ENCODE data around the gene MEDAG.

The MEDAG gene

DNA sequence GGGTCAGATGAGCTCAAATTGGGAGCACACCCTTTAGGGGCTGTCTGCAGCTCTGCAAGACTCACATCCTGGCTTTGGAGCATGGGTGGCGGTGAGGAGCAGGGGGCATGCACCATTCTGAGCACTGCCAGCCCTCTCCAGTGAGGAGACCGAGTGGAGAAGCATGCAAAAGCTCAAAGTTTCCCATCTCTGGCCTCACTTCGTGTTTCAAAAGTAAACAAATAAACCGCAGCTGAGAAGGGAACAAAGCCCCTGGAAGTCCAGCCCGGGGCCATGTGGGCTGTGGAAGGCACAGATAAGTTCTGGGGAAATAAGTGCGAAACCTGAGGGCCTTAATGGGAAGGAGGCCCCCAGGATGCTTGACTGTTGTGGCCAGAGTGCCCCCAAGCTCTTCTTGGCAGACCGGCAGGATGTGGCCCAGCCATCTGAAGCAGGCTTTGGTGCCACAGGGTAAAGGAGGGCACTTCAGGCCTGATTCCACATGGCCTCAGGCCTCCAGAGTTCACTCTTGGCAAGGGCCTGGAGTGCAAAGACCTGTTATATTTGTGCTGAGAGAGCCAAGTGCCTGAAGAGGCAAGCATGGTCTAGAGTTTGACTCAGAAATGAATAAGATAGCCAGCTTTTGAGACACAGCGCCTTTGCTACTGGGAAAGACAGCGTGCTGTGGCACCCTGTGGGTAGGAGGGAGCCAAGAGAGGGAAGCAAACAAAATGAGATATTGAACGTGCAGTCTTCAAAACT, 1.2 kb downstream of the MEDAG start:
- no peak for DNase-seq (ENCODE audit: extremely low read depth, low read depth)
- TF ChIP-seq, protein P1, sequence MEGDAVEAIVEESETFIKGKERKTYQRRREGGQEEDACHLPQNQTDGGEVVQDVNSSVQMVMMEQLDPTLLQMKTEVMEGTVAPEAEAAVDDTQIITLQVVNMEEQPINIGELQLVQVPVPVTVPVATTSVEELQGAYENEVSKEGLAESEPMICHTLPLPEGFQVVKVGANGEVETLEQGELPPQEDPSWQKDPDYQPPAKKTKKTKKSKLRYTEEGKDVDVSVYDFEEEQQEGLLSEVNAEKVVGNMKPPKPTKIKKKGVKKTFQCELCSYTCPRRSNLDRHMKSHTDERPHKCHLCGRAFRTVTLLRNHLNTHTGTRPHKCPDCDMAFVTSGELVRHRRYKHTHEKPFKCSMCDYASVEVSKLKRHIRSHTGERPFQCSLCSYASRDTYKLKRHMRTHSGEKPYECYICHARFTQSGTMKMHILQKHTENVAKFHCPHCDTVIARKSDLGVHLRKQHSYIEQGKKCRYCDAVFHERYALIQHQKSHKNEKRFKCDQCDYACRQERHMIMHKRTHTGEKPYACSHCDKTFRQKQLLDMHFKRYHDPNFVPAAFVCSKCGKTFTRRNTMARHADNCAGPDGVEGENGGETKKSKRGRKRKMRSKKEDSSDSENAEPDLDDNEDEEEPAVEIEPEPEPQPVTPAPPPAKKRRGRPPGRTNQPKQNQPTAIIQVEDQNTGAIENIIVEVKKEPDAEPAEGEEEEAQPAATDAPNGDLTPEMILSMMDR (IDR thresholded peaks at IDR 0.05; ENCODE audit: low read depth, low read length): no peak

- DNase-seq (ENCODE audit: extremely low read depth, low read depth): peak; percentile 18
- TF ChIP-seq, protein P1 (IDR thresholded peaks at IDR 0.05; ENCODE audit: low read depth, low read length): no peak
Measured at GRCh38 chr13:30908416-30908980, 2.4 kb downstream of the MEDAG start.

DNA sequence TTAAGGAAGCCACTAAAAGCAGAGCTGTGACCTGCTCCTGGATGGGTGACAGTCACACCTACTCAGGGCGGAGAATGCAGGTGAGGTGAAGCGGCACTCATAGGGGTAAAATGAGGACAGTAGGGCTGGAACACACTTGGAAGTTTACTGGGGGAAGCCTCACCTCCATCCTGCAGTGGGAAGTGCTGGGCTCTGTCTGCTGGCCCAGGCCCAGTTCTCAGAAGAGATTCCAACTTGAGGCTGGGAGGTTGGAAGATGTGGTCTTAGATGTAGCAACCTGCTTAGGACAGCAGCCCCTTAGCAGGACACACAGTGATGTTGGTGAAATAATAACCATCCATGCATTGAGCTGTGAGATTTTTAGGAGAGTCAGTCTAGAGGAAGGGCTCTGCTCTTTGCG, 4.6 kb downstream of the MEDAG start:
- DNase-seq (ENCODE audit: extremely low read depth, low read depth): no peak
- TF ChIP-seq, protein P1 (IDR thresholded peaks at IDR 0.05; ENCODE audit: low read depth, low read length): no peak

DNA sequence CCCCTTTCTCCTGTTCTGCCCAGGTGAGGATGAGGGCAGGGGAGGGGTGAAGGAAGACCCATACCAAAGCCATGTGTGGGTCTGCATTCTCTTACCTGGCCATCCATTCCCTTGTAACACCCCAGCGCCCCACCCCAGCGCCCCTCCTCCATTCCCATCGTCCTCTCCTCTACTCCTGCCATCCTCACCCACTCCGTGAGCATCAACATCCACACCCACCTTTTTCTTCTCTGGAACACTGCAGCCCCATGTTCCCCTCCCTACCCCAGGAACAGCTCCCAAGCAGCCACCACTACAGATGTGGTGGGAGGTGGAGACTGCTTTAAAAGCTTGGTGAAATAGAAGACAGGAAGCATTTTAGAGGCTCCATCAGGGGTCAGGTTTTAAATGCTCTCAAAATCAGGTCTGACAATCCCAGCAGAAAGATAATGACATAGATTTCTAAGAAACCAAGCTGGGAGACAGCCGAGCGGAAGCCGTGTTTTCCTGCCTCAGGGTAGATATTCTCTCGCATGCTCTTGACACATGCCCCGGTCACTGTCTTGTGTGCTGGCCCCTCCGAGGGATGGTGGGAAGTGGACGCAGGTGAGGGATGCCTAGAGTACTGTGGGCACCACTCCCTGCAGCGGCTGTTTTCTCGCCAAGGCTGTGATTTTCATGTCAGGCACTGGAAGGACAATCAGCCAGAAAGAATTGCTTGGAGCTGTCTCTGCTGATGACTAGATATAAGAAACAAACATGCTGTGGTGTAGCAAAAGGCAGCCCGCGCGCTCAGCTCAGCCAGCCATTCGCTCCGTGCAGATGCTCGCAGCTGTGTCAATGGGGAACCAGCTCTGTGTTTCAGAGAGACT, 9.8 kb downstream of the MEDAG start:
- no peak for DNase-seq (ENCODE audit: extremely low read depth, low read depth)
- TF ChIP-seq, protein P1 (IDR thresholded peaks at IDR 0.05; ENCODE audit: low read depth, low read length): no peak

- TF ChIP-seq, protein P1 (IDR thresholded peaks at IDR 0.05; ENCODE audit: low read depth, low read length): no peak
- no peak for DNase-seq (ENCODE audit: extremely low read depth, low read depth)
Measured at GRCh38 chr13:30916991-30917390, 10.9 kb downstream of the MEDAG start.

GRCh38 chr13:30918662-30919405, 12.8 kb downstream of the MEDAG start:
- TF ChIP-seq, protein P1 (IDR thresholded peaks at IDR 0.05; ENCODE audit: low read depth, low read length): no peak

More at GRCh38 chr13:30918662-30919405, 12.8 kb downstream of the MEDAG start:
- no peak for DNase-seq (ENCODE audit: extremely low read depth, low read depth)

Data from AG09319 (cell line).